HG03571 (cell line): ENCODE measurements around the gene VAV1.
"Not testable (repeated sequence)": the region's sequence is repeated elsewhere in the genome, so short reads cannot be mapped to it uniquely, and the experiment has no call there.

Experiments used
- ATAC-seq: cut with Tn5 transposase; IDR thresholded peaks from one replicate; pipeline ENCODE4 v1.9.1; 2021; ENCODE audit not compliant: unreplicated experiment

Gene VAV1

GRCh38 chr19:6842871-6843607 lies 70.5 kb downstream of the VAV1 start:
- no peak for ATAC-seq

DNA sequence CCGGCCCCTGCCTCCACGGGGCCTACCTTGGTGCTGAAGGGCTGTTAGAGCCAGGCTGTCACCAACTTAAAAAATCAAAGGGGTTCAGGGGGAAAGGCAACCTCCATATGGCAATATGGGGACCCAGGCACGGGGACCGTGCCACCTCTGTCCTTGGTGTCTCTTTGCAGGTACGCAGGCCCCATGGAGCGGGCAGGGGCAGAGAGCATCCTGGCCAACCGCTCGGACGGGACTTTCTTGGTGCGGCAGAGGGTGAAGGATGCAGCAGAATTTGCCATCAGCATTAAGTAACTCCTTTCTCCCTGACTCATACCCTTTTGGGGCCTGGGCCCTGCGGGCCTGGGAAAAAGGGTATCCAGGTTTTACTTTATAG lies 75.3 kb downstream of the VAV1 start:
- no peak for ATAC-seq

- no peak for ATAC-seq
These were observed 76.5 kb downstream of the VAV1 start for GRCh38 chr19:6848986-6849385.

DNA sequence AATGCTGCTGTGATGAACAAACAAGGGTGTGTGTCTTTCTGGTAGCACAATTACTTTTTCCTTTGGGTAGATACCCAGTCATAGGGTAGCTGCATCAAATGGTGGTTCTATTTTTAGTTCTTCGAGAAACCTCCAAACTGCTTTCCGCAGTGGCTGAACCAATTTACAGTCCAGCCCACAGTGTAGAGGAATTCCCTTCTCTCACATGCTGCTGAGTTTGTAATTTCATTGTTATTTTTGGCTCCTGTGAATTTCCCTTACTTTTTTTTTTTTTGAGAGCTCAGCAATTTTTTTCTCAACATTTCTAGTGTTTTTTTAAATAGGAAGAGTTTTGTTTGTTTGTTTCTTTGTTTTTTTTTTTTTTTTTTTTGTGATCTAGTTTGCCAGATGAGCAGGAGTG lies 77.4 kb downstream of the VAV1 start:
- ATAC-seq, result no peak

- no peak for ATAC-seq
These were observed 78.9 kb downstream of the VAV1 start for GRCh38 chr19:6851359-6851758.

DNA sequence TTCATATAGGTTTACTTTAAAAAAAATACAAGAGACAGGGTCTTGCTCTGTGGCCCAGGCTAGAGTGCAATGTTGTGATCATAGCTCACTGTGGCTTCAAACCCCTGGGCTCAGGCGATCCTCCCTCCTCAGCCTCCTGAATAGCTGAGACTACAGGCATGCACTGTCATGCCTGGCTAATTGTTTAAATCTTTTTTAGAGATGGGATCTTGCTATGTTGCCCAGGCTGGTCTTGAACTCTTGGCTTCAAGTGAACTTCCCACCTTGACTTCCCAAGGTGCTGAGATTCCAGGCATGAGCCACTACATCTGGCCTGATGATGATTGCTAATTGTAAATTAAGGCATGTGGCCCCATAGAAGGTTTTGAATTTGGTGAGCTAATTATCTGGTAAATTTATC lies 79.5 kb downstream of the VAV1 start:
- no peak for ATAC-seq

DNA sequence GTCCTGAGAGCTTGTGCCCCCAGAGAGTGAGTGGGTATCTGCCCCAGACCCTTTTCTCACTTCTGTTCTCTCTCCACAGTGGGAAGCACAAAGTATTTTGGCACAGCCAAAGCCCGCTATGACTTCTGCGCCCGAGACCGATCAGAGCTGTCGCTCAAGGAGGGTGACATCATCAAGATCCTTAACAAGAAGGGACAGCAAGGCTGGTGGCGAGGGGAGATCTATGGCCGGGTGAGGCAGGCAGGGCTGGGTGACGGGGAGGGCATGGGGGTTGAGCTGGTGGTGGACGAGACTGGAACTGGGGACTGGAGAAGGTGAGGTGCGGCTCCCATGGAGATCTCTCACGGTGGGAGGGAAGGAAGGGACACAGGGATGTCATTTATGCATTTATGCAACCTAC lies 81.4 kb downstream of the VAV1 start:
- ATAC-seq, result no peak

DNA sequence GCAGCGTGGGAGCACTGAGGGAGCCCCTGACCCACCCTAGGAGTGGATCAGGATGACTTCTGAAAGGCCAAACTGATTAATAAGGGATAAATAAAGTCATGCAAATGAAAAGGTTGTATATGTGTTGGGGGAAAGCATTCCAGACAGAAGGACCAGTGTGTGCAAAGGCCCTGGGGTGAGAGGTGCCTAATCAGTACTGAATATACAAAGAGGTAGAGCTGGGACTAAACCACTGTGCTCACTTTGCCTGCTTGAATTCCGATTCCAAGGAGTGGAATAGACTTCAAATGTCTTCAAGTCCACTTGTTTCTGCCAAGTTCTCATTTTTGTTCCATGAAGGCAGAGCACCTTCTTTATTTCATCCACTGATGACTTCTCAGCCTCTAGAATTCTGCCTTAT lies 82.2 kb downstream of the VAV1 start:
- ATAC-seq, result no peak

DNA sequence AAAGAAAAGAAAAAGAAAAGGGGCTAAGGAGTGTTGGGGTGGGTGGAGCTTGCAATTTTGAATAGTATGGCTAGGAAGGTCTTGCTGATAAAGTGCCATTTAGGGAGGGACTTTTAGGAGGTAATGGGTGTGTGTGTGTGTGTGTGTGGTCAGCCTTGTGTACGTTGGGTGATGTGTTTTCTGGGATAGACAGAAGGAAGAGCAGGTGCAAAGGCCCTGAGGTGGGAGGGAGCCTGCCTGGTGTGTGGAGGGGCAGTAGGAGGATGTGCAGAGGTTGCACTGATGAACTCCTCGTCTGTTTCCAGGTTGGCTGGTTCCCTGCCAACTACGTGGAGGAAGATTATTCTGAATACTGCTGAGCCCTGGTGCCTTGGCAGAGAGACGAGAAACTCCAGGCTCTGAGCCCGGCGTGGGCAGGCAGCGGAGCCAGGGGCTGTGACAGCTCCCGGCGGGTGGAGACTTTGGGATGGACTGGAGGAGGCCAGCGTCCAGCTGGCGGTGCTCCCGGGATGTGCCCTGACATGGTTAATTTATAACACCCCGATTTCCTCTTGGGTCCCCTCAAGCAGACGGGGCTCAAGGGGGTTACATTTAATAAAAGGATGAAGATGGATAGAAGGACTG lies 84.4 kb downstream of the VAV1 start:
- no peak for ATAC-seq

DNA sequence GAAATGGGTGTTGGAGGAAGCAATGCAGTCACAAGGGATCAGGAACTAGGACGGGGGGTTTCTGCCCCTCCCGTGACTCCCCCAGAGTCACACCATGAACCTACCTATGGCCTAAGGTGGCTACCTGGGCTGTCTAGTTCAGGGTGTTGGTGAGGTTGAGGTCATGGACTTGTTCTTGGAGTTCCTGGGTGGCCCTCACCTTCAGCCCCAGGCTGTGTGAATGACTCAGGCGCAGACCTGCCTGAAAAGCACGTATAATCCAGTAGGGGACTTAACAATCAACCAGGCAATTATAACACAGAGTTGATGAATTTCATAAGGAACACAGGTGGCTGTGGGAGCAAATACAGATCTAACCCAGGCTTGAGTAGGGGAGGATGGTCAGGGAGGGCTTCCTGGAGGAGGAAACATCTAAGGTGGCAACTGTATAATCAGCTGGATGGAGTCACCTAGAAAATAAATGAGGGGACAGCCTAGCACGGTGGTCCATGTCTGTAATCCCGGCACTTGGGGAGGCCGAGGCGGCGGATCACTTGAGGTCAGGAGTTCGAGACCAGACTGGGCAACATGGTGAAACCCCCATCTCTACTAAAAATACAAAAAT lies 89.3 kb downstream of the VAV1 start:
- ATAC-seq, result no peak

DNA sequence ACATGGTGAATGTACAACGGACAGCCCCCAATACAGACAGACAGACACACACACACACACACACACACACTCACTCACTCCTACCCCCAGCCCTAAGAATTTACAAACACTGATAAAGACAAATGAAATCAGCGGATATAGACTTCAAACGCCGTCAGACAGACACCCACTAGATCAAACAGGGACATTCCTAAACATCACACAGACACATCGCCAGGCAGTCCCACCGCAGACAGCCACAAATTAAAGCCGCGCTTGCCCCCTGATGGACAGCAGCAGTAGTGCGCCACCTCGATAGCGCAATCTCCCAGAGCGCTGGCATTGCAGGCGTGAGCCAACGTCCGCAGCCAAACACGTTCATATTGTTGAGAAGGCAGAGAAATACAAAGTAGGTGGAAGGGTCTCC lies 90.2 kb downstream of the VAV1 start:
- ATAC-seq, result no peak

GRCh38 chr19:6864325-6864940 lies 91.9 kb downstream of the VAV1 start:
- ATAC-seq, result no peak

GRCh38 chr19:6865849-6866248 lies 93.3 kb downstream of the VAV1 start:
- ATAC-seq, result no peak

- no peak for ATAC-seq
These were observed 94.2 kb downstream of the VAV1 start for GRCh38 chr19:6866741-6867151.

GRCh38 chr19:6868351-6868750 lies 95.8 kb downstream of the VAV1 start:
- ATAC-seq, result no peak

- not testable (repeated sequence) for ATAC-seq
These were observed 96.8 kb downstream of the VAV1 start for GRCh38 chr19:6869151-6869882.

DNA sequence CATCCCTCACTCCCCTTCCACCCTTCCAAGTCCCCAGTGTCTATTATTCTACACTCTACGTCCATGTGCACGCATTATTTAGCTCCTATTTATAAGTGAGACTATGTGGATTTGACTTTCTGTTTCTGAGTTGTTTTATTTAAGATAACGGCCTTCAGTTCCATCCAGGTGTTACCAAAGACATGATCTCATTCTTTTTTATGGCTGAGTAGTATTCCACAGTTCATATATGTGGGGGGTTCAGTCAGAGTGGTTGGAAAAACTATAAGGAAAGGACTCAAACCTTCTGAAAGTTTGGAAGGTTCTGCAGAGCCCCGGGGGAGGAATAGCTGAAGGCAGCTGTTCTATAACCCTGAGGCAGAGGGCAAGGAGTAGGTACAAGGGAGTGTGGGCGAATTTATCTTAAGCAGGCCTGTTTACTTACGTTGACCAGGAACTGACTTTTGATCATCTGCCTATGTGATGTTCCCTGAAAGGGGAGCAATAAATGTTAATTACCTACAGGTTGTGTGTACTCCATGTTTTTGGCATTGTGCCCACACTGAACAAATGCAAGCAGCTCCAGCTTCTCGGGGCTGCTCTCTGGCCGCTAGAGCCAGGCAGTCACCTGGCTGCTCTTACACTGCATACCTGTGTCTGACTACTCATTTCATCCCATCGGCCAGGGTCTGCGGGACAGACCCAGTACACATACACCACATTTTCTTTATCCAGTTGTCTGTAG lies 101.4 kb downstream of the VAV1 start:
- ATAC-seq, result no peak

DNA sequence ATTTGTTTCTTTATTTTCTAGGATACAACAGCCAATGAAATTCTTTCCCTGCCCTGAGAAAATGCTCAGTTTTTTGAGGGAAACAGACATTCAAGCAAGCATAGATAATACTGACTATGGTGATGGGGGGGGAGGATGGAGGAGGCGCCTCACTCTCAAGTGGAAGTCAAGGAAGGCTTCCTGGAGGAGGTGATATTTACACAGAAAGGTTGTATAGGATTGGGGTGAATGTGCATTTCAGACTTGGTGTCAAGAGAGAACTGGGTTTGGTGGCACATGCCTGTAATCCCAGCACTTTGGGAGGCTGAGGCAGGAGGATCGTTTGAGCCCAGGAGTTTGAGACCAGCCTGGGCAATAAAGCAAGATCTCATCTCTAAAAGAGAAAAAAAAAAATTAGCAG lies 102.7 kb downstream of the VAV1 start:
- ATAC-seq, result no peak

DNA sequence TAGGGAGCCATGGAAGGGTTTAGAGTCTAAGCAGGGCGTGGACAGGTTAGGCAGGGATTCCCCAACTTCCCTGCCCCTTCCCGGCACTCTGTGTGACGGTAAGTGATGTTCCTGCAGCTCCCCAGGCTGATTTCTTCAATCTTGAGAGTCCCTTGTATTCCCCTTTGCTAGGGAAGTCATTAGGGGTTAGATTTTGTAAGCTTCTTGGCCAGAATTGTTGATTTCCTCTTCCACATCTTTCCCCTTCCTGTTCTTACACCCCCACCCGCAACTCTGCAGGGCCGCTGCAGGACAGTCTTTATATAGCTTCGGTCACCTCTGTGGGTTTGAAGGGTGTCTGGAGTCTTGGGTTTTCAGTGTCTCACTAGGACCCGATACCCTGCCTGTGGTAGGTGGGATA lies 104.2 kb downstream of the VAV1 start:
- no peak for ATAC-seq

DNA sequence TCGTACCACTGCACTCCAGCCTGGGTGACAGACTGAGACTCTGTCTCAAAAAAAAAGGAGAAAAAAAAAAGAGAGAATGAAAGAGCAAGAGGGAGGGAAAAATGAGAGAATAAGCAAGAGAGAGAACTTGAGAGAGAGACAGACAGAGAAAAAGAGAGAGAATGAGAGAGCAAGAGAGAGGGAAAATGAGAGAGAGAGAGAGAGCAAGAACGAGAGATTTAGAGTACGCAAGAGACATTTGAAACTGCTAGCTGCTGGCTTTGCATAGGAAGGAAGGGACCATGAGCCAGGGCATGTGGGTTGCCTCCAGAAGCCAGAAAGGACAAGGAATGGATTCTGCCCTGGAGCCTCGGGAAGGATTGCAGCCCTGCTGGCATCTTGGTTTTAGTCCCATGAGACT lies 105.3 kb downstream of the VAV1 start:
- no peak for ATAC-seq
